H1 (cell line): Measurements from ENCODE around the gene ARPP21. TPM values are rescaled to one million over a fixed set of nuclear protein-coding genes. Genes with fewer than 3 reads are reported as not detected.

Source experiments
- CTCF ChIA-PET: fragments of 300-600 bp; sonication (Branson Sonifier 250); formaldehyde crosslinking; loops from one replicate; lab custom pipeline; 2021; ENCODE audit not compliant: partially characterized antibody; lab: Charles Lee
- POLR2A ChIA-PET: fragments of 300-600 bp; sonication (Branson Sonifier 250); formaldehyde crosslinking; loops from one replicate; lab custom pipeline; 2021; ENCODE audit warnings: inconsistent platforms; ENCODE audit not compliant: partially characterized antibody; lab: Charles Lee
- DNase-seq, 2 experiments: peaks; one replicate each; pipeline versions ENCODE4 v3.0.0 to v3.0.0-alpha.2; 2010 to 2022; ENCODE audit warnings: low spot score in 2 of 2, low read depth in 1 of 2, mixed read lengths in 1 of 2
- FAIRE-seq: peaks from 2 replicates; lab custom pipeline; 2011; peaks lifted over from hg19 to GRCh38; lab: Jason Lieb, UNC
- H2AFZ ChIP-seq: 2 replicates; pipeline ENCODE4 v1.8.1; 2012; ENCODE audit warnings: low read length, inconsistent platforms
- H2AK5ac ChIP-seq: 2 replicates; pipeline ENCODE4 v1.6.1; 2013; ENCODE audit warnings: low read depth, low read length
- H2BK120ac ChIP-seq: replicated peaks from 2 replicates; pipeline ENCODE3; 2013; ENCODE audit warnings: low read depth, low read length, inconsistent platforms
- H2BK12ac ChIP-seq: 2 replicates; pipeline ENCODE4 v1.6.1; 2013; ENCODE audit warnings: low read depth, low read length
- H2BK15ac ChIP-seq: 2 replicates; pipeline ENCODE4 v1.6.1; 2013; ENCODE audit warnings: low read length
- H2BK20ac ChIP-seq: 2 replicates; pipeline ENCODE4 v1.6.1; 2013; ENCODE audit warnings: low read length
- H2BK5ac ChIP-seq: 2 replicates; pipeline ENCODE4 v1.6.1; 2013; ENCODE audit warnings: low read depth, low read length
- H3K14ac ChIP-seq: 2 replicates; pipeline ENCODE4 v1.6.1; 2013; ENCODE audit warnings: inconsistent platforms; ENCODE audit not compliant: insufficient read length
- H3K18ac ChIP-seq: 2 replicates; pipeline ENCODE4 v1.6.1; 2013; ENCODE audit warnings: low read length; ENCODE audit errors: extremely low read depth
- H3K23ac ChIP-seq: 2 replicates; pipeline ENCODE4 v1.6.1; 2013; ENCODE audit warnings: inconsistent platforms; ENCODE audit not compliant: insufficient read length
- H3K23me2 ChIP-seq: 2 replicates; pipeline ENCODE4 v1.6.1; 2013; ENCODE audit warnings: low read depth, low read length
- H3K27ac ChIP-seq: 2 replicates; pipeline ENCODE4 v1.6.1; 2011; ENCODE audit warnings: low read depth, low read length, inconsistent platforms
- H3K27me3 ChIP-seq, 4 experiments: replicated peaks in 1 of 4; 1 replicate in 1 of 4; 2 replicates in 3 of 4; pipeline versions ENCODE4 v1.6.1 to v1.8.1; 2011 to 2013; ENCODE audit warnings: low read length in 3 of 4, mild to moderate bottlenecking in 3 of 4, inconsistent platforms in 2 of 4, mixed read lengths in 2 of 4, moderate library complexity in 1 of 4; ENCODE audit not compliant: control insufficient read depth in 3 of 4, insufficient read depth in 3 of 4; ENCODE audit errors: extremely low read depth in 1 of 4
- H3K36me3 ChIP-seq, 4 experiments: 2 replicates each; pipeline versions ENCODE4 v1.6.1 to v1.8.1; 2011 to 2013; ENCODE audit warnings: mild to moderate bottlenecking in 4 of 4, low read length in 3 of 4, moderate library complexity in 2 of 4, control low read depth in 1 of 4, inconsistent platforms in 1 of 4; ENCODE audit not compliant: insufficient read depth in 4 of 4, control insufficient read depth in 2 of 4
- H3K4ac ChIP-seq: replicated peaks from 2 replicates; pipeline ENCODE3; 2013; ENCODE audit warnings: low read length, low read depth, mixed read lengths, inconsistent platforms; ENCODE audit not compliant: insufficient read length
- H3K4me1 ChIP-seq, 4 experiments: replicated peaks in 1 of 4; 1 replicate in 1 of 4; 2 replicates in 3 of 4; pipeline versions ENCODE4 v1.6.1 to v1.8.1; 2011 to 2013; ENCODE audit warnings: low read length in 3 of 4, inconsistent platforms in 2 of 4, mixed read lengths in 1 of 4; ENCODE audit not compliant: insufficient read depth in 4 of 4, control insufficient read depth in 3 of 4
- H3K4me2 ChIP-seq, 2 experiments: 2 replicates each; pipeline versions ENCODE4 v1.6.1 to v1.8.1; 2011 to 2013; ENCODE audit warnings: low read depth in 2 of 2, low read length in 2 of 2, control low read depth in 1 of 2, inconsistent platforms in 1 of 2, mild to moderate bottlenecking in 1 of 2; ENCODE audit not compliant: insufficient read depth in 1 of 2
- H3K4me3 ChIP-seq, 4 experiments: fragments of 200-600, 300-600 bp in 1 of 4; sonication (generic), shearing (Covaris generic), sonication (Bioruptor Twin) in 1 of 4; 2 replicates each; pipeline versions ENCODE4 v1.5.1 to v1.8.1; 2011 to 2016; ENCODE audit warnings: low read length in 4 of 4, low read depth in 3 of 4, control low read depth in 2 of 4, inconsistent platforms in 2 of 4, mild to moderate bottlenecking in 2 of 4, mixed read lengths in 1 of 4, moderate library complexity in 1 of 4; ENCODE audit not compliant: insufficient read depth in 2 of 4; ENCODE audit errors: extremely low read depth in 1 of 4
- H3K56ac ChIP-seq: replicated peaks from 2 replicates; pipeline ENCODE3; 2013; ENCODE audit warnings: low read depth, mild to moderate bottlenecking, mixed read lengths, low read length, inconsistent platforms; ENCODE audit not compliant: insufficient read length
- H3K79me1 ChIP-seq: 2 replicates; pipeline ENCODE4 v1.6.1; 2013; ENCODE audit warnings: low read depth, low read length, control low read depth
- H3K79me2 ChIP-seq, 2 experiments: 2 replicates each; pipeline versions ENCODE4 v1.6.1 to v1.8.1; 2012 to 2013; ENCODE audit warnings: low read length in 2 of 2, mild to moderate bottlenecking in 2 of 2, inconsistent platforms in 1 of 2; ENCODE audit not compliant: insufficient read depth in 2 of 2, control insufficient read depth in 1 of 2
- H3K9ac ChIP-seq, 4 experiments: replicated peaks in 1 of 4; 1 replicate in 1 of 4; 2 replicates in 3 of 4; pipeline versions ENCODE4 v1.6.1 to v1.8.1; 2011 to 2013; ENCODE audit warnings: low read depth in 3 of 4, low read length in 3 of 4, control low read depth in 2 of 4, mild to moderate bottlenecking in 2 of 4, moderate library complexity in 2 of 4, inconsistent platforms in 1 of 4; ENCODE audit errors: extremely low read depth in 1 of 4
- H3K9me3 ChIP-seq, 2 experiments: 2 replicates each; pipeline versions ENCODE4 v1.6.1 to v1.8.1; 2012 to 2013; ENCODE audit warnings: mild to moderate bottlenecking in 2 of 2, moderate library complexity in 2 of 2, control low read depth in 1 of 2, inconsistent platforms in 1 of 2, low read depth in 1 of 2, low read length in 1 of 2, mixed read lengths in 1 of 2; ENCODE audit not compliant: insufficient read depth in 2 of 2
- H4K20me1 ChIP-seq, 2 experiments: replicated peaks in 1 of 2; 2 replicates each; pipeline versions ENCODE3 to v1.8.1; 2011 to 2013; ENCODE audit warnings: inconsistent platforms in 2 of 2, low read length in 2 of 2, mild to moderate bottlenecking in 1 of 2; ENCODE audit not compliant: insufficient read depth in 2 of 2, control insufficient read depth in 1 of 2
- H4K5ac ChIP-seq: 2 replicates; pipeline ENCODE4 v1.6.1; 2013; ENCODE audit warnings: low read length, low read depth, mixed read lengths, inconsistent platforms; ENCODE audit not compliant: insufficient read length
- H4K8ac ChIP-seq: 2 replicates; pipeline ENCODE4 v1.8.0; 2013; ENCODE audit warnings: mild to moderate bottlenecking, moderate library complexity, low read length, inconsistent platforms; ENCODE audit not compliant: insufficient read depth; ENCODE audit errors: extremely low read depth
- H4K91ac ChIP-seq: replicated peaks from 2 replicates; pipeline ENCODE3; 2013; ENCODE audit warnings: low read length, mixed read lengths, inconsistent platforms; ENCODE audit not compliant: insufficient read length
- ASH2L ChIP-seq: fragments of 200-600, 300-600 bp; sonication (generic); IDR thresholded peaks from one replicate; pipeline ENCODE4 v1.7.1; 2017; ENCODE audit warnings: low read length
- ATF3 ChIP-seq: IDR thresholded peaks from 2 replicates; pipeline ENCODE4 v1.6.1; 2011; ENCODE audit warnings: low read depth, mild to moderate bottlenecking, low read length; ENCODE audit not compliant: insufficient read depth
- CEBPB ChIP-seq: IDR thresholded peaks from 2 replicates; pipeline ENCODE4 v1.6.1; 2012; ENCODE audit warnings: low read depth, low read length
- CHD1 ChIP-seq: IDR thresholded peaks from 2 replicates; pipeline ENCODE4 v1.6.1; 2012; ENCODE audit warnings: low read depth, low read length, improper control_type of control experiment
- EP300 ChIP-seq, 2 experiments: IDR thresholded peaks; 1 replicate in 1 of 2; 2 replicates in 1 of 2; pipeline ENCODE4 v1.6.1; 2011 to 2012; ENCODE audit warnings: low read depth in 2 of 2, low read length in 2 of 2, mild to moderate bottlenecking in 2 of 2, borderline replicate concordance in 1 of 2, inconsistent platforms in 1 of 2, moderate library complexity in 1 of 2
- FOSL1 ChIP-seq: IDR thresholded peaks from 2 replicates; pipeline ENCODE4 v1.6.1; 2011; ENCODE audit warnings: mild to moderate bottlenecking, low read depth, low read length, moderate library complexity; ENCODE audit not compliant: insufficient read depth
- JUN ChIP-seq: IDR thresholded peaks from 2 replicates; pipeline ENCODE4 v1.6.1; 2011; ENCODE audit warnings: low read depth, mild to moderate bottlenecking, improper control_type of control experiment, low read length
- POU5F1 ChIP-seq: IDR thresholded peaks from 2 replicates; pipeline ENCODE4 v1.6.1; 2011; ENCODE audit warnings: low read depth, mild to moderate bottlenecking, low read length, moderate library complexity
- SAP30 ChIP-seq: fragments of 300-600 bp; sonication (generic); IDR thresholded peaks from 2 replicates; pipeline ENCODE4 v1.7.1; 2012; ENCODE audit warnings: low read length, moderate library complexity, mild to moderate bottlenecking, inconsistent platforms; ENCODE audit not compliant: insufficient read depth, insufficient replicate concordance
- SIN3A ChIP-seq, 2 experiments: IDR thresholded peaks in 1 of 2; conservative IDR thresholded peaks in 1 of 2; 2 replicates each; pipeline ENCODE4 v1.6.1; 2011 to 2012; ENCODE audit warnings: low read length in 2 of 2, improper control_type of control experiment in 1 of 2, low read depth in 1 of 2, mild to moderate bottlenecking in 1 of 2
- SRF ChIP-seq: IDR thresholded peaks from 2 replicates; pipeline ENCODE4 v1.6.1; 2011; ENCODE audit warnings: mild to moderate bottlenecking, low read depth, low read length, moderate library complexity
- YY1 ChIP-seq: IDR thresholded peaks from 2 replicates; pipeline ENCODE4 v1.6.1; 2011; ENCODE audit warnings: low read depth, mild to moderate bottlenecking, low read length
- polyA plus RNA-seq, 7 experiments: library from polyadenylated mRNA; depleted of rRNA in 3 of 7; stranded (reverse) in 5 of 7; unstranded in 2 of 7; fragments of >200 nt in 5 of 7; fragments of 200-250 nt in 2 of 7; gene quantifications; 1 replicate in 5 of 7; 2 replicates in 1 of 7; 4 replicates in 1 of 7; pipeline versions ENCODE4 v1.2.1 to v1.2.3, GENCODE V29; 2011 to 2013; ENCODE audit warnings: missing spikeins in 2 of 7, mixed read lengths in 2 of 7
- total RNA-seq: library from RNA; stranded (reverse); fragmentation: NEBNext Ultra II Directional; extraction: Animal tissue kit (Norgen Biotek cat#: 25700); gene quantifications from 2 replicates; pipeline ENCODE4 v1.2.1, GENCODE V29; 2021
- TF ChIP-seq, protein P1 (sequence below): IDR thresholded peaks from 2 replicates; pipeline ENCODE4 v1.6.1; 2012; ENCODE audit warnings: inconsistent platforms

Gene ARPP21
- total and polyA plus RNA-seq, 2 of the 8 experiments (the other 6 are each of a cell fraction or from before 2014, with no cell fraction given): not detected

DNA sequence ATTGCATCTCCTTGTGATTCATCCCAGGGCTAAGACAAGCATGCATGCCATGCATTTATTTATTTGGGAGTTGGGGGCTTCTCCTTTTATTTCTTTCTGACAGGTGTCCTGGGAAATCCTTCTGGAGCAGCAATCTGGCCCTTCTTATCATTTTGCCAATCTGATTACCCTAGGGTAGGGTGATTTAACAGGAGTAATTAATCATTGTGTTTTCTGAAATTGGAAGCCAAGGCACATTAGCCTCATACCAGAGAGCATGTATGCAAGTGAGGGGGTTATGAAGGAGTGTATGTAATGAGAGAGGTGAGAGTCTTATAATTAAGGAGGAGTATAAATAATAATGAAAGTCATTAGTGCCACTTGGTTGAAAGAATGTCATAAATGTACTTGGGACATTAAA lies 37.4 kb upstream of the ARPP21 start:
- Histone ChIP-seq H3K9me3 (no peaks in the 10 kb centered on the region), H3K9ac (no peak overlapping the region), H3K4ac (no peak overlapping the region), H3K36me3 (no peaks in the 10 kb centered on the region), H2AFZ (no peak overlapping the region), H4K20me1 (no peaks in the 10 kb centered on the region), H3K23me2 (no peaks in the 10 kb centered on the region), H3K4me1 (no peaks in the 10 kb centered on the region), H3K27ac (no peak overlapping the region), H2BK120ac (no peak overlapping the region), H4K8ac (no peak overlapping the region), H3K79me2 (no peaks in the 10 kb centered on the region), H2BK15ac (no peak overlapping the region), H3K56ac (no peak overlapping the region), H3K18ac (no peak overlapping the region), H2BK20ac (no peak overlapping the region), H3K4me2 (no peak overlapping the region), H3K79me1 (no peaks in the 10 kb centered on the region), H2BK12ac (no peak overlapping the region), H4K5ac (no peak overlapping the region), H3K4me3 (no peak overlapping the region), H2BK5ac (no peak overlapping the region), H3K14ac (no peak overlapping the region), H3K27me3 (no peaks in the 10 kb centered on the region), H3K23ac (no peak overlapping the region), H2AK5ac (no peak overlapping the region), H4K91ac (no peak overlapping the region)
- no peak for FAIRE-seq
- DNase-seq: no peak
- CTCF ChIA-PET: no interaction called here
- POLR2A ChIA-PET: no interaction called here
- TF ChIP-seq SIN3A (conservative IDR thresholded peaks at IDR 0.05 in 1 of 2, IDR thresholded peaks at IDR 0.05 in 1 of 2; ENCODE audit: low read depth in 1 of 2, low read length in 2 of 2) (no peak), ASH2L (no peak), YY1 (no peak), CHD1 (no peak), POU5F1 (no peak), JUN (no peak), FOSL1 (no peak), CEBPB (no peak), SAP30 (no peak), ATF3 (no peak), EP300 (IDR thresholded peaks at IDR 0.05; ENCODE audit: borderline replicate concordance in 1 of 2, low read depth in 2 of 2, low read length in 2 of 2) (no peak), SRF (no peak)
- TF ChIP-seq, protein P1, sequence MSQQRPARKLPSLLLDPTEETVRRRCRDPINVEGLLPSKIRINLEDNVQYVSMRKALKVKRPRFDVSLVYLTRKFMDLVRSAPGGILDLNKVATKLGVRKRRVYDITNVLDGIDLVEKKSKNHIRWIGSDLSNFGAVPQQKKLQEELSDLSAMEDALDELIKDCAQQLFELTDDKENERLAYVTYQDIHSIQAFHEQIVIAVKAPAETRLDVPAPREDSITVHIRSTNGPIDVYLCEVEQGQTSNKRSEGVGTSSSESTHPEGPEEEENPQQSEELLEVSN: no peak
